ENCODE data around the gene COG4. TPM values are rescaled to one million over a fixed set of nuclear protein-coding genes. Genes with fewer than 3 reads are reported as not detected.
"Not testable (repeated sequence)": the region's sequence is repeated elsewhere in the genome, so short reads cannot be mapped to it uniquely, and the experiment has no call there.

The COG4 gene
- total RNA-seq, 2 donors from 2014 or later, result 23.1 to 43.8 TPM

DNA sequence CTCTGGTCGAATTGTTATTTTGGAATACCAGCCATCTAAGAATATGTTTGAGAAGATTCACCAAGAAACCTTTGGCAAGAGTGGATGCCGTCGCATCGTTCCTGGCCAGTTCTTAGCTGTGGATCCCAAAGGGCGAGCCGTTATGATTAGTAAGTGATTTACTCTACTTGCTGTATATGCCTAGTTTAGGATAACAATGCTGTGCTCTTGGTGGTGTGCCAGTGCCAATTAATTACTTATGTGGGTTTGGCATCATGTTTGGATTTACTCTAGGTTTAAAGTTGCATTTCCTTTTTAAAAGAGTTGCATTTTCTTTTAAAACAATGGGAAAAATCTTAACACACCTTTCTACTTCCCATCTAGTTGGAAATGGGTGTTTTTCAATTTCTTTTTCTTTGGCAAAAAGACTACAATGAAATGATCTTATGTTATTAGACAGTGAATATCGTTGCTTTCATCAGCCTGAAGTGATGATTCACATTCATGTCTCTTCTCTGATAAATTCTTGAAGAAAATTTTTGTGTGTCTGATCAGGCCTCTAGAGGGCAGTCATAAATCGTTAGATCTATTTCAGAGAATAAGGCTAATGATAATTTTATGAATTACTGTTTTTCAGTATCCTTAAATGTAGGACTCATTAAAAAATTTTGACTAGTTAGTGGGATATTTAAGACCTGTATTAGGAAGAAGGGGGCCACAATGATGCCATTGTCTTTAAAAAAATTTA lies 5.9 kb upstream of the COG4 start:
- ATAC-seq (no peak), DNase-seq (no peak)
- H3K4me3 ChIP-seq, result no peak overlapping the region
- H3K36me3 ChIP-seq (replicated peaks in 1 of 2; ENCODE audit: insufficient read depth in 1 of 2, low read depth in 2 of 2), result peaks cover 17 to 38% of the 10 kb centered on the region in 2 donors
- intact Hi-C loops (cut with DNase I), result no loop called here
- no peaks in the 10 kb centered on the region for H3K27me3 ChIP-seq
- peaks cover 36% of the 10 kb centered on the region for H3K4me1 ChIP-seq
- no peak overlapping the region for H3K27ac ChIP-seq
- 67 to 71% methylated on average over 8 of the region's 8 CpGs for WGBS, 2 donors
- H3K9me3 ChIP-seq, result no peaks in the 10 kb centered on the region
- TF ChIP-seq, protein P1, sequence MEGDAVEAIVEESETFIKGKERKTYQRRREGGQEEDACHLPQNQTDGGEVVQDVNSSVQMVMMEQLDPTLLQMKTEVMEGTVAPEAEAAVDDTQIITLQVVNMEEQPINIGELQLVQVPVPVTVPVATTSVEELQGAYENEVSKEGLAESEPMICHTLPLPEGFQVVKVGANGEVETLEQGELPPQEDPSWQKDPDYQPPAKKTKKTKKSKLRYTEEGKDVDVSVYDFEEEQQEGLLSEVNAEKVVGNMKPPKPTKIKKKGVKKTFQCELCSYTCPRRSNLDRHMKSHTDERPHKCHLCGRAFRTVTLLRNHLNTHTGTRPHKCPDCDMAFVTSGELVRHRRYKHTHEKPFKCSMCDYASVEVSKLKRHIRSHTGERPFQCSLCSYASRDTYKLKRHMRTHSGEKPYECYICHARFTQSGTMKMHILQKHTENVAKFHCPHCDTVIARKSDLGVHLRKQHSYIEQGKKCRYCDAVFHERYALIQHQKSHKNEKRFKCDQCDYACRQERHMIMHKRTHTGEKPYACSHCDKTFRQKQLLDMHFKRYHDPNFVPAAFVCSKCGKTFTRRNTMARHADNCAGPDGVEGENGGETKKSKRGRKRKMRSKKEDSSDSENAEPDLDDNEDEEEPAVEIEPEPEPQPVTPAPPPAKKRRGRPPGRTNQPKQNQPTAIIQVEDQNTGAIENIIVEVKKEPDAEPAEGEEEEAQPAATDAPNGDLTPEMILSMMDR (IDR thresholded peaks at IDR 0.05), result peak in 6 of 7 experiments; percentile 29 to 46 (median 38)
- TF ChIP-seq POLR2A (IDR thresholded peaks at IDR 0.05), result no peak

DNA sequence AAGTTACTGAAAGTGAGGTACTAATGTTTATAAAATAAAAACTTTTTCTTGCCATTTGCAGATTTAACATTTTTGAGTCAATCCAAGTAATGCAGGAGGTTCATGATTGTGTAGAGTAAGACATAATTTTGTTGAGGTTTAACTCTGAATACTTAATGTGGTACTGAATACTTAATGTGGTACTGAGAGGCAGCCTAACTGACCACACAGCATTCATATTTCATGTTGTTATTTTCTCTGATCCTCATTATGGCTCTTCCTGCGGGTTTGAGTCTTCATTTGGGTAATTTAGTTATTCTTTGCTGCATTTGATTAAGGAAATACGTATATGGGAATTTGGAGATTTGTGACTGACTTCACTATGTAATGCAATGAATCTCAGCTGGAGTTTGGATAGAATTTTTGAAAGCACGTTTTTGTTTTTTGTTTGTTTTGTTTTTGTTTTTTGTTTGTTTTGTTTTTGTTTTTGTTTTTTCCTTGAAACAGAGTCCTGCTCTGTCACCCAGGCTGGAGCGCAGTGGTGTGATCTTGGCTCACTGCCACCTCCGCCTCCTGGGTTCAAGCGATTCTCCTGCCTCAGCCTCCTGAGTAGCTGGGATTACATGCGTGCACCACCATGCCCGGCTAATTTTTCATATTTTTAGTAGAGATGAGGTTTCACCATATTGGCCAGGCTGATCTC lies 4.1 kb upstream of the COG4 start:
- ATAC-seq (no peak), DNase-seq (no peak)
- Histone ChIP-seq H3K4me1 (peaks cover 41% of the 10 kb centered on the region), H3K27me3 (no peaks in the 10 kb centered on the region), H3K27ac (no peak overlapping the region), H3K4me3 (no peak overlapping the region), H3K36me3 (replicated peaks in 1 of 2; ENCODE audit: insufficient read depth in 1 of 2, low read depth in 2 of 2) (peaks cover 17 to 23% of the 10 kb centered on the region in 2 donors), H3K9me3 (no peaks in the 10 kb centered on the region)
- TF ChIP-seq, protein P1 (IDR thresholded peaks at IDR 0.05), result no peak
- TF ChIP-seq POLR2A (IDR thresholded peaks at IDR 0.05), result no peak
- intact Hi-C loops (cut with DNase I), result no loop called here
- 71 to 77% methylated on average over 8 of the region's 8 CpGs for WGBS, 2 donors

DNA sequence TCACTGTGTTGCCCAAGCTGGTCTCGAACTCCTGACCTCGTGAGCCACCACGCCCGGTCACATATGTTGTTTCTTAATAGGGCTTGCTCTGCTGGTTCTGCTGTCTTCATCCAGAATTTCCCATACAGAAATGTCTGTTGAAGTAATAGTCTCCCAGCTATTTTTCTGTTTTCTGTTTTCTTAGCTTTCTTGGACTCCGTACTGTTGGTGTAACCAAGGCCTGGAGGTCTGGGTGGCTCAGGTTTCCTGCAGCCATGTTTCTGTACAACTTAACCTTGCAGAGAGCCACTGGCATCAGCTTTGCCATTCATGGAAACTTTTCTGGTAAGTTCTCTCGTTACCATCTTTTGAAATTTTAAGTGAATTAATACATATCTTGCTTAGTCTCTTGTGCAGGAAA lies 3.0 kb upstream of the COG4 start:
- intact Hi-C loops (cut with DNase I), result no loop called here
- H3K4me3 ChIP-seq, result no peak overlapping the region
- TF ChIP-seq, protein P1 (IDR thresholded peaks at IDR 0.05), result no peak
- no peak for TF ChIP-seq POLR2A (IDR thresholded peaks at IDR 0.05)
- no peaks in the 10 kb centered on the region for H3K9me3 ChIP-seq
- no peak overlapping the region for H3K27ac ChIP-seq
- ATAC-seq, result no peak
- H3K27me3 ChIP-seq, result no peaks in the 10 kb centered on the region
- peaks cover 47% of the 10 kb centered on the region for H3K4me1 ChIP-seq
- WGBS, 2 donors, result 80 to 87% methylated on average over 6 of the region's 6 CpGs
- H3K36me3 ChIP-seq (replicated peaks in 1 of 2; ENCODE audit: insufficient read depth in 1 of 2, low read depth in 2 of 2), result peaks cover 13 to 18% of the 10 kb centered on the region in 2 donors
- DNase-seq, result no peak

DNA sequence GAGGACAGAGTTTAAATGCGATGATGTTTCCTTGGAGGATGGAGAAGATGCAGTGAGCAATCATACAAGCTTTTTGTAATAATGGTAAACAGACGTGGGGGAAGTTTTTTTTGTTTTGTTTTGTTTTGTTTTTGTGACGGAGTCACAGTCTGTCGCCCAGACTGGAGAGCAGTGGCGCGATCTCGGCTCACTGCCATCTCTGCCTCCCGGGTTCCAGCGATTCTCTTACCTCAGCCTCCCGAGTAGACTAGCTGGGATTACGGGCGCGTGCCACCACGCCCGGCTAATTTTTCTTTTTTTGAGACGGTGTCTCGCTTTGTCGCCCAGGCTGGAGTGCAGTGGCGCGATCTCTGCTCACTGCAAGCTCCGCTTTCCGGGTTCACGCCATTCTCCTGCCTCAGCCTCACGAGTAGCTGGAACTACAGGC lies 1.1 kb upstream of the COG4 start:
- H3K9me3 ChIP-seq; intact Hi-C loops (cut with DNase I); H3K27me3 ChIP-seq; H3K36me3 ChIP-seq (replicated peaks in 1 of 2; ENCODE audit: insufficient read depth in 1 of 2, low read depth in 2 of 2): not testable (repeated sequence)
- 1% methylated on average over 22 to 24 of the region's 24 CpGs for WGBS, 2 donors
- ATAC-seq, result peak; percentile 29
- TF ChIP-seq POLR2A (IDR thresholded peaks at IDR 0.05), result peak in 2 of 3 donors; percentile 10 to 12
- DNase-seq, result peak; percentile 15 to 61 (median 36)
- peaks cover 47% of the 10 kb centered on the region for H3K4me1 ChIP-seq
- H3K4me3 ChIP-seq, result peak overlapping the region; percentile 39 to 95
- peak overlapping the region in 3 of 4 donors; percentile 79 to 95 (median 79) for H3K27ac ChIP-seq

DNA sequence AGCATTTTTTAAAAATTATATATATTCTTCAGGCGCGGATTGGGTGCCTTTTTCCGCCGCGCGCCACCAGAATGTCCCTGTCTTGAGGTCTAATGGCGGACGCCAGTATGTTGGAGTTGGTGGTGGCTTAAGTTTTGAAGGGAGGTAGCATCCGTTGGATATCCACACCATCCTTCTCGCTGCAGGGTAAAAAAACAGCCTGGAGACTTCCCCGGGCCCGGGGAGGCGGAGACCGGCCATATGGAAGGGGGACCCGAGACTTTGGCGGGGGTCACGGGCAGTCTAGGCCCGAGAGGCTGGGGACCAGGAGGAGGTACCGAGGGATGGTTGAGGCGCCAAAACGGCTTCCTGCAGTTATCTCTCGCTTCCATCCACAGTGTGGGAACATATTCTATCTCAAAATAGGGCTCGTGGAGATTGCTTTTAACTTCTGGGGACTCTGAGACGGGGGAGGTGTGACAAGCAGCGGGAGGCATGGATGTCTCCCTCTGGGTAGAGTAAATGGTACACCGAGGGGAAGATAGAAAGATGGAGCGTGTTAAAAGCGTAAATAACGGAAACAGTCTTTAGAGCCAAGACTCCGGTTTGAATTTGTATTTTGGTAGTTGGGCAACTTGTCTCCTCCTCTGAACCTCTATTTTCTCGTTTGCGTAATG lies 517 bp upstream of the COG4 start, which contains the start of gene SF3B3:
Gene SF3B3 (plus strand): TSS at position 74 of the 656 bp plus-strand sequence. CDS start 2,841 bp downstream, outside the sequence.
- Histone ChIP-seq H3K4me1 (peaks cover 42% of the 10 kb centered on the region), H3K27ac (peak within 1 kb of the TSS; percentile 52 to 95 (median 79)), H3K36me3 (replicated peaks in 1 of 2; ENCODE audit: insufficient read depth in 1 of 2, low read depth in 2 of 2) (peaks cover 1 to 5% of the 10 kb centered on the region in 2 donors), H3K27me3 (no peaks in the 10 kb centered on the region), H3K9me3 (no peaks in the 10 kb centered on the region), H3K4me3 (peak within 1 kb of the TSS; percentile 77 to 95)
- WGBS, 2 donors, result 0% methylated on average over 20 to 32 of the region's 32 CpGs
- DNase-seq (peak; percentile 64 to 77 (median 71)), ATAC-seq (peak; percentile 86)
- intact Hi-C loops (cut with DNase I), result no loop called here
- peak; percentile 20 to 86 (median 81) for TF ChIP-seq POLR2A (IDR thresholded peaks at IDR 0.05)
- TF ChIP-seq, protein P1 (IDR thresholded peaks at IDR 0.05), result no peak

Measured in body of pancreas (tissue), 4 donors.